Thyroid gland (tissue), 4 donors: ENCODE results near the gene SORL1. TPM values are rescaled to one million over a fixed set of nuclear protein-coding genes. Genes with fewer than 3 reads are reported as not detected.
"Not testable (repeated sequence)": the region's sequence is repeated elsewhere in the genome, so short reads cannot be mapped to it uniquely, and the experiment has no call there.

ENCODE experiments used
- DNase-seq, 2 donors: peaks; one replicate each; pipeline ENCODE4 v3.0.0-alpha.2; 2019
- H3K27ac ChIP-seq, 3 donors: fragments of 200-600 bp; sonication (generic); 1 replicate in 2 of 3; 2 replicates in 1 of 3; pipeline ENCODE4 v1.5.1; 2016 to 2019; ENCODE audit warnings: mild to moderate bottlenecking in 1 of 3, moderate library complexity in 1 of 3
- H3K27me3 ChIP-seq: fragments of 200-600 bp; sonication (generic); one replicate; pipeline ENCODE4 v1.5.1; 2019
- H3K36me3 ChIP-seq, 2 donors: fragments of 200-600 bp; sonication (generic); one replicate each; pipeline ENCODE4 v1.5.1; 2016 to 2019
- H3K4me1 ChIP-seq, 2 donors: fragments of 200-600 bp; sonication (generic); one replicate each; pipeline ENCODE4 v1.5.1; 2017 to 2019
- H3K4me3 ChIP-seq, 3 donors: fragments of 200-600 bp; sonication (generic); replicated peaks in 1 of 3; 1 replicate in 2 of 3; 2 replicates in 1 of 3; pipeline ENCODE4 v1.5.1; 2016; ENCODE audit warnings: mild to moderate bottlenecking in 1 of 3
- H3K9me3 ChIP-seq: fragments of 200-600 bp; sonication (generic); one replicate; pipeline ENCODE4 v1.5.1; 2017
- POLR2A ChIP-seq, 2 donors: fragments of 450-650 bp; IDR thresholded peaks; one replicate each; pipeline ENCODE4 v1.6.1; 2017; ENCODE audit warnings: antibody characterized with exemption in 2 of 2, mild to moderate bottlenecking in 2 of 2, moderate library complexity in 1 of 2
- WGBS, 2 donors: methylation state at CpG; one replicate each; pipeline ENCODE4 v1.1.5; 2017; 5-methylcytosine and 5-hydroxymethylcytosine counted together
- intact Hi-C: fragments of 100-400 bp; cut with DNase I; formaldehyde crosslinking; loops from one replicate; pipeline ENCODE4 v1.15.1; 2023
- total RNA-seq, 4 donors: library from RNA; depleted of rRNA; stranded (reverse); fragments of >200 nt; gene quantifications; one replicate each; pipeline ENCODE4 v1.2.3, GENCODE V29; 2016
- TF ChIP-seq, protein P1 (sequence below), 6 experiments: fragments of 200-600 bp in 3 of 6; fragments of 450-650 bp in 3 of 6; sonication (generic) in 3 of 6; IDR thresholded peaks; one replicate each; pipeline ENCODE4 v1.5.1; 2016 to 2019; ENCODE audit warnings: antibody characterized with exemption in 6 of 6, mild to moderate bottlenecking in 2 of 6, inconsistent platforms in 1 of 6, moderate library complexity in 1 of 6

SORL1 gene
- total RNA-seq, 4 donors from 2014 or later, result 19.6 to 73.8 (median 53.6) TPM

DNA sequence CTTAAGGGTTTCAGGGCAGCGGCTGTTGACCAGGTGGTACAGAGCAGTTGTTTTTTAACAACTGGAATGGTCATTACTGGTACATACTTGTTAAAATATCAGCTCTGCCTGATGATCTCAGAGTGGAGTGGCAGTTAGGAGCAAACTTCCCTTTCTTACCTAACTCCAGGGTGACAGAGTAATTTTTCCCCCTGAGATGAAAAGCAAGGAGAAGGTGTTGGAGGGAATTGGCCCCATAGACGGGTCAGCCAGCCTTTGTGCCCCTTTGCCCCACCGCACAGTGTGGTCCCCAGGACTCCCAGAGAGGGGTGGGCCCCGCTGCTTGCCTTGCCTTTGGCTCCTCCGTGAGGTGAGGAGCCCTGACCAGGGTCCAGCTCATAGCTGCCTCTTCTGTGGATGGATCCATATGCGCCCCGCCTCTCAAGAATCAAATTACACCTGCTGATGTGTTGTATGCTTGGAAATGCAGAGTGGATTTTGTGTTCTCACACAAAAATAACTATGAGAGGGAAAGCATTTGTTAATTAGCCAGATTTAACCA lies 27.7 kb downstream of the SORL1 start:
- TF ChIP-seq, protein P1, sequence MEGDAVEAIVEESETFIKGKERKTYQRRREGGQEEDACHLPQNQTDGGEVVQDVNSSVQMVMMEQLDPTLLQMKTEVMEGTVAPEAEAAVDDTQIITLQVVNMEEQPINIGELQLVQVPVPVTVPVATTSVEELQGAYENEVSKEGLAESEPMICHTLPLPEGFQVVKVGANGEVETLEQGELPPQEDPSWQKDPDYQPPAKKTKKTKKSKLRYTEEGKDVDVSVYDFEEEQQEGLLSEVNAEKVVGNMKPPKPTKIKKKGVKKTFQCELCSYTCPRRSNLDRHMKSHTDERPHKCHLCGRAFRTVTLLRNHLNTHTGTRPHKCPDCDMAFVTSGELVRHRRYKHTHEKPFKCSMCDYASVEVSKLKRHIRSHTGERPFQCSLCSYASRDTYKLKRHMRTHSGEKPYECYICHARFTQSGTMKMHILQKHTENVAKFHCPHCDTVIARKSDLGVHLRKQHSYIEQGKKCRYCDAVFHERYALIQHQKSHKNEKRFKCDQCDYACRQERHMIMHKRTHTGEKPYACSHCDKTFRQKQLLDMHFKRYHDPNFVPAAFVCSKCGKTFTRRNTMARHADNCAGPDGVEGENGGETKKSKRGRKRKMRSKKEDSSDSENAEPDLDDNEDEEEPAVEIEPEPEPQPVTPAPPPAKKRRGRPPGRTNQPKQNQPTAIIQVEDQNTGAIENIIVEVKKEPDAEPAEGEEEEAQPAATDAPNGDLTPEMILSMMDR (IDR thresholded peaks at IDR 0.05), result no peak
- TF ChIP-seq POLR2A (IDR thresholded peaks at IDR 0.05), result no peak
- Histone ChIP-seq H3K9me3 (no peaks in the 10 kb centered on the region), H3K27ac (peak overlapping the region in 1 of 3 donors; percentile 46), H3K36me3 (no peaks in the 10 kb centered on the region), H3K4me1 (peaks cover 14 to 28% of the 10 kb centered on the region in 2 donors), H3K4me3 (no peak overlapping the region), H3K27me3 (no peaks in the 10 kb centered on the region)
- intact Hi-C loops, result no loop called here
- DNase-seq, result no peak
- 90 to 91% methylated on average over 7 of the region's 7 CpGs for WGBS, 2 donors

DNA sequence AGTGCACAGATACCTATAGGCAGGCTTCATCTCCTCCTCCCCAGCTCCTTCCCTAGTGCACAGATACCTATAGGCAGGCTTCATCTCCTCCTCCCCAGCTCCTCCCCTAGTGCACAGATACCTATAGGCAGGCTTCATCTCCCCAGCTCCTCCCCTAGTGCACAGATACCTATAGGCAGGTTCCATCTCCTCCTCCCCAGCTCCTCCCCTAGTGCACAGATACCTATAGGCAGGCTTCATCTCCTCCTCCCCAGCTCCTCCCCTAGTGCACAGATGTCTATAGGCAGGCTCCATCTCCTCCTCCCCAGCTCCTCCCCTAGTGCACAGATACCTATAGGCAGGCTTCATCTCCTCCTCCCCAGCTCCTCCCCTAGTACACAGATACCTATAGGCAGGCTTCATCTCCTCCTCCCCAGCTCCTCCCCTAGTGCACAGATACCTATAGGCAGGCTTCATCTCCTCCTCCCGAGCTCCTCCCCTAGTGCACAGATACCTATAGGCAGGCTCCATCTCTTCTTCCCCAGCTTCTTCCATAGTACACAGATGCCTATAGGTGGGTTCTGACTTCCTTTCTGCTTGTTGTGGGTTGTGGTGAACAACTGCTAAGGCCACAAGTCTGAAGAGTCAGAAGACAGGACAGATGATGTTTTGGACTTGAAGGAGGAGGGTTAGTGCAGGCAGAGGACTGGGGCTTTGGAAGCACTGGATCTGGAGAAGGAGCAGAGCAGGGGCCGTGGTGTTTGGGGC lies 29.5 kb downstream of the SORL1 start:
- H3K36me3 ChIP-seq, H3K27me3 ChIP-seq, intact Hi-C loops, H3K27ac ChIP-seq, DNase-seq, H3K4me3 ChIP-seq, H3K9me3 ChIP-seq: not testable (repeated sequence)
- H3K4me1 ChIP-seq, result peaks cover 14 to 28% of the 10 kb centered on the region in 2 donors
- 87 to 95% methylated on average over 2 of the region's 2 CpGs for whole genome bisulfite sequencing, 2 donors

DNA sequence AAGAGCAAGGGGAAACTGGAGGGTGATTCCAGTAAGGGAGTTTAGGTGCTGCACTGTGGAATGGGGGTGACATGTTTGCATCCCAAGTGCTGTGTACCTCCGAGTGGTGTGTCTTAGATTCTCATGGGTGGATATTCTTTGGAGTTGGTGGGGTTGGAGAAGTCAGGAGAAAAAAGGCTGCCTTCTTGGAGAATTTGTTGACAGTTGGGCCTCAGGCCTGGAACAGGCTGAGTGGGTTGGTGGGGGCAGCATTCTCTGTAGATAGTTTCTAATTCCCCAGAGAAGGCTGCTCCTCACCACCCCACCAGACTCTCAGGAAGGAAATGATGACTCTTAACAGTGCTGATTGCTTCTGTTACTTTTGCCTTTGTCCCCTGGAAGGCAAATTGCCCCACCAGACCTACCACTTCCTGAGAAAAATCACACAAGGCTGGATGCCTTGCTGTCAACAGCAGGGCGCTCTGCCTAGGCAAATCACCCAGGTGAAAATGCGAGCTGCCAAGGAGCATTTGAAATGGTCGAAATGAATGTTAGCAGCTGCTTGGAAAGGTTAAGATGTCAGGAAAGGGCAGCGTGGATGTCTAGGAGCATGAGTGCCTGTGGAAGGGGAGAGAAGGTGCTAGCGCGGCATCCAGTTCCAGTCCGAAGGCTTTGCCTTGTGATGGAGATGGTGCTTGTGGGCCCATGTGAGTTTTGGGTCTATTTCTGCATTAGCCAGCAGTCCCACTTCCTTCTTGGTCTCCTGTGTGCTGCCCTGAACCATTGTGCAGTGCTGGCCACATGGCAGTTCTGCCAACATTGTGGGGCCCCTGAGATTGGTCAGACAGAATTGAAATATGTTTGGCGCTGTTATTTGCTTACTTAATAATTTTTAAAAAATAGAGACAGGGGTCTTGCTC lies 30.4 kb downstream of the SORL1 start:
- Histone ChIP-seq H3K9me3 (no peaks in the 10 kb centered on the region), H3K36me3 (no peaks in the 10 kb centered on the region), H3K27ac (peak overlapping the region in 1 of 3 donors; percentile 32), H3K27me3 (no peaks in the 10 kb centered on the region), H3K4me3 (no peak overlapping the region), H3K4me1 (peaks cover 18 to 26% of the 10 kb centered on the region in 2 donors)
- 75 to 81% methylated on average over 9 of the region's 9 CpGs for WGBS, 2 donors
- intact Hi-C loops, result no loop called here
- TF ChIP-seq, protein P1 (IDR thresholded peaks at IDR 0.05), result no peak
- TF ChIP-seq POLR2A (IDR thresholded peaks at IDR 0.05), result no peak
- DNase-seq, result no peak

DNA sequence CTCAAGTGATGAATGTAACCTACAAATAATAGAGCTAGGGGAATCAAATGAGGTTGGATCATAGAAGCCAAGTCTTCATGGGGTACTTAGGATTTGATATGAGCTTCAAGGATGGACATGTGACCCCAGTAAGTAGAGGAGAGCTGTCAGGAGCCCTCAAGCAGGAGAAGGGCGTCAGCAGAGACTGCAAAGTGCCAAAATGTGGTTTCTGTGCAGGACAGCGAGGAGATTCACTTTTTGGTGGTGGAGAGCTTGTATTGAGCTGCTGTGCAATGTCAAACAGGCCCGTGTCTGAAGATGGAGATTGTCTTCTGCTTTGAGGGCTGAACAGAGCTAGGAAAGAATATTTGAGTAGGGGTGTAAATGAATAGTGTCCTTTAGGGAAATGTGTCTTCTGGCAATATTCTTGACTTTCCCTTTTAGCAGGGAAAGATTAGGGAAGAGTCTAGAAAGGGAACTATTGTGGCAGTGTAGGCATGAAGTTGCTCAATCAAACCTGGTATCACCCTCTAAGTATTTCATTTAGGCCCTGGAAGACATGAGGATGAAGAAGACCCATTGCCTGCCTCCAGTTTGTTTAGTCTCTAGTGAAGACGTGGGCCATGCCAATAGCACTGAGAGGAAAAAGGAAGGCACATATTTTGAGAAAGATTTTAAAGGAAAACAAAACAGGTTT lies 31.8 kb downstream of the SORL1 start:
- H3K27me3 ChIP-seq, result no peaks in the 10 kb centered on the region
- intact Hi-C loops, result no loop called here
- H3K36me3 ChIP-seq, result no peaks in the 10 kb centered on the region
- no peaks in the 10 kb centered on the region for H3K9me3 ChIP-seq
- peaks cover 20 to 23% of the 10 kb centered on the region in 2 donors for H3K4me1 ChIP-seq
- H3K27ac ChIP-seq, result no peak overlapping the region
- no peak overlapping the region for H3K4me3 ChIP-seq
- TF ChIP-seq, protein P1 (IDR thresholded peaks at IDR 0.05), result no peak
- TF ChIP-seq POLR2A (IDR thresholded peaks at IDR 0.05), result no peak
- WGBS, 2 donors, result 79 to 81% methylated on average over 4 of the region's 4 CpGs
- DNase-seq, result no peak

DNA sequence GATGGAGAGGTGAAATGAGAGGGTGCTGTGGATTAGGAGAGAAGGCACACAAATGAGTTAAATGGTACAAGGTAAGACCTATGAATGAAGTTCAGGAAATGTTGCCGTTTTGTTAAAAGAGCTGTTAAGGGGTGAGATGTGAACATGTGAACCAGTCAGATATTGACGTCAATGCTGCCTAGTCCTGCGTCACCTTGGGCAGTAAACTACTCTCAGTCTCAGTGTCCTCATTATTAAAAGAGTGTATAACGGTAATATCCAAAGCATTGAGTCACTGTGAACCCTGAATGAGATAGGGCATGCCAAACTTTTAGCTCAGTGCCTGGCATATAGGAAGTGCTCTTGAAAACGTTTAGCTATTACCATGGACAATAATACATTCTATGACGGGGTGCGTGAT lies 33.1 kb downstream of the SORL1 start:
- Histone ChIP-seq H3K27me3 (no peaks in the 10 kb centered on the region), H3K27ac (no peak overlapping the region), H3K4me1 (peaks cover 12 to 15% of the 10 kb centered on the region in 2 donors), H3K4me3 (no peak overlapping the region), H3K36me3 (no peaks in the 10 kb centered on the region), H3K9me3 (no peaks in the 10 kb centered on the region)
- intact Hi-C loops, result no loop called here
- 90 to 92% methylated on average over 7 of the region's 7 CpGs for WGBS, 2 donors
- no peak for TF ChIP-seq POLR2A (IDR thresholded peaks at IDR 0.05)
- TF ChIP-seq, protein P1 (IDR thresholded peaks at IDR 0.05), result no peak
- DNase-seq, result no peak
